RWPE2 (cell line): ENCODE results near the gene SYNGR4.
"Not testable (repeated sequence)": the region's sequence is repeated elsewhere in the genome, so short reads cannot be mapped to it uniquely, and the experiment has no call there.

ENCODE experiments used
- ATAC-seq: fragments of 200-7000 bp; cut with Tn5 transposase; 3 replicates; pipeline ENCODE4 v1.9.1; 2021; ENCODE audit warnings: low read depth
- DNase-seq: peaks from one replicate; pipeline ENCODE4 v3.0.0-alpha.2; 2020; ENCODE audit warnings: low spot score
- H3K27ac ChIP-seq: fragments of 450-650 bp; 2 replicates; pipeline ENCODE4 v1.5.1; 2017; ENCODE audit warnings: mild to moderate bottlenecking; ENCODE audit not compliant: poor library complexity, severe bottlenecking
- H3K27me3 ChIP-seq: fragments of 250-450 bp; sonication (Bioruptor Pico); 2 replicates; pipeline ENCODE4 v1.5.1; 2021; ENCODE audit warnings: mild to moderate bottlenecking, moderate library complexity; ENCODE audit not compliant: insufficient read depth, poor library complexity, severe bottlenecking
- H3K36me3 ChIP-seq: fragments of 250-450 bp; sonication (Bioruptor Pico); 2 replicates; pipeline ENCODE4 v1.5.1; 2020; ENCODE audit warnings: low read depth, mild to moderate bottlenecking, moderate library complexity
- H3K4me1 ChIP-seq: fragments of 250-450 bp; sonication (Bioruptor Pico); 2 replicates; pipeline ENCODE4 v1.5.1; 2021; ENCODE audit warnings: mild to moderate bottlenecking, moderate library complexity; ENCODE audit not compliant: insufficient read depth, poor library complexity, severe bottlenecking
- H3K4me3 ChIP-seq: fragments of 250-450 bp; sonication (Bioruptor Pico); 2 replicates; pipeline ENCODE4 v1.5.1; 2021; ENCODE audit warnings: mild to moderate bottlenecking, moderate library complexity; ENCODE audit not compliant: severe bottlenecking
- H3K9me3 ChIP-seq: fragments of 250-450 bp; sonication (Bioruptor Pico); 2 replicates; pipeline ENCODE4 v1.5.1; 2021; ENCODE audit warnings: mild to moderate bottlenecking, moderate library complexity; ENCODE audit not compliant: severe bottlenecking
- TF ChIP-seq, protein P1 (sequence below): fragments of 450-650 bp; IDR thresholded peaks from one replicate; pipeline ENCODE4 v1.5.1; 2017; ENCODE audit warnings: mild to moderate bottlenecking, moderate library complexity; ENCODE audit not compliant: poor library complexity, severe bottlenecking

SYNGR4 gene

GRCh38 chr19:48390188-48391099, 26.3 kb downstream of the SYNGR4 start:
- no peaks in the 10 kb centered on the region for H3K9me3 ChIP-seq
- H3K4me1 ChIP-seq: no peaks in the 10 kb centered on the region
- H3K27ac ChIP-seq: peak overlapping the region; percentile 81
- peaks cover 40% of the 10 kb centered on the region for H3K36me3 ChIP-seq
- TF ChIP-seq, protein P1, sequence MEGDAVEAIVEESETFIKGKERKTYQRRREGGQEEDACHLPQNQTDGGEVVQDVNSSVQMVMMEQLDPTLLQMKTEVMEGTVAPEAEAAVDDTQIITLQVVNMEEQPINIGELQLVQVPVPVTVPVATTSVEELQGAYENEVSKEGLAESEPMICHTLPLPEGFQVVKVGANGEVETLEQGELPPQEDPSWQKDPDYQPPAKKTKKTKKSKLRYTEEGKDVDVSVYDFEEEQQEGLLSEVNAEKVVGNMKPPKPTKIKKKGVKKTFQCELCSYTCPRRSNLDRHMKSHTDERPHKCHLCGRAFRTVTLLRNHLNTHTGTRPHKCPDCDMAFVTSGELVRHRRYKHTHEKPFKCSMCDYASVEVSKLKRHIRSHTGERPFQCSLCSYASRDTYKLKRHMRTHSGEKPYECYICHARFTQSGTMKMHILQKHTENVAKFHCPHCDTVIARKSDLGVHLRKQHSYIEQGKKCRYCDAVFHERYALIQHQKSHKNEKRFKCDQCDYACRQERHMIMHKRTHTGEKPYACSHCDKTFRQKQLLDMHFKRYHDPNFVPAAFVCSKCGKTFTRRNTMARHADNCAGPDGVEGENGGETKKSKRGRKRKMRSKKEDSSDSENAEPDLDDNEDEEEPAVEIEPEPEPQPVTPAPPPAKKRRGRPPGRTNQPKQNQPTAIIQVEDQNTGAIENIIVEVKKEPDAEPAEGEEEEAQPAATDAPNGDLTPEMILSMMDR: no peak
- no peak for DNase-seq
- peaks cover 8% of the 10 kb centered on the region for H3K27me3 ChIP-seq
- ATAC-seq: peak; percentile 48
- peak overlapping the region; percentile 67 for H3K4me3 ChIP-seq

DNA sequence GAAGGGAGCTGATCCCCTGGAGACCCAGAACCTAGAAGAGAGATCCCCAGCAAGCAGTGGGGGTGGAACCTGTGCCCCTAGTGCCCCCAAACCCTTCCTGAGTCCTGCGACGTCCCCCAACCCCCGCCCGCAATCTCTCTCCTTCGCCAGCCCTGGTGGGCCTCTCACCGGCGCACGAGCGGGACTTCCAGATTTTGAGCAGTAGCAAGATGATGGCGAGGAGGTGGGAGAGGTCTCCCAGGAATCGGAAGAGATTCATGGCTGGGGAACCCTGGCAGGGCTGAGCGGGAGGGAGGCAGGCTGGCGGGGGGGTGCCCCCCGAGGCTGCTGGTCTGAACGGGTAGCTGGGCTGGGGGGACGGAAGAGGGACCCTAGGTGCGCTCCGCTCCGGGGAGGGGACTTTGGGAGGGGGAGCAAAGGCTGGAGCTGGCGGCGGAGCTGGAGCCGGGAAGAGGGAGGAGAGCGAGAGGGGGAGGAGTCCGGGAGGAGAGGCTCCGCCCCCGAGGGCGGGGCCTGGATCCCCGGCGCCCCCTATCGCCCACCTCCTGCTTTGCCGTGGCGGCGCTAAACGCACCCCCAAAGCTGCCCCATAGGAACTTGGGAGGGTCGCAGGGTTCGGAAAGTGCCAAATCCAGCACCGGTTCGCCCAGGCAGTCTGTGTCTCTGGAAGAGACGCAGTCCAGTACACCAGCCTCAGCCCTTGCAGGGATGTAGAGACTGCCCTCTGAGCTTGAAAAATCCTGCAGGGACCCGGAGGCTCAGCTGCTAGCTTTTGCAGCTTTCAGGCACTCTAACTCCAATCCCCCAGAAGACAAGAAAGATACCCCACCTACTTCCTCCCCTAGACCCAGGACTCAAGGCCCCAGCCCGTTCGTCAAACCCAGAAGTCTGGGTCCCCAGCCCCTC, 27.2 kb downstream of the SYNGR4 start, which contains the start of gene KDELR1:
Gene KDELR1 (minus strand): TSS at position 452 of the 906 bp plus-strand sequence. CDS start 193 bp downstream, at position 259.
- H3K27me3 ChIP-seq: peaks cover 8% of the 10 kb centered on the region
- DNase-seq (no peak), ATAC-seq (peak; percentile 58)
- no peaks in the 10 kb centered on the region for H3K4me1 ChIP-seq
- peaks cover 31% of the 10 kb centered on the region for H3K36me3 ChIP-seq
- peak within 1 kb of the TSS; percentile 81 for H3K27ac ChIP-seq
- no peaks in the 10 kb centered on the region for H3K9me3 ChIP-seq
- H3K4me3 ChIP-seq: peak within 1 kb of the TSS; percentile 67
- TF ChIP-seq, protein P1: peak; percentile 84

DNA sequence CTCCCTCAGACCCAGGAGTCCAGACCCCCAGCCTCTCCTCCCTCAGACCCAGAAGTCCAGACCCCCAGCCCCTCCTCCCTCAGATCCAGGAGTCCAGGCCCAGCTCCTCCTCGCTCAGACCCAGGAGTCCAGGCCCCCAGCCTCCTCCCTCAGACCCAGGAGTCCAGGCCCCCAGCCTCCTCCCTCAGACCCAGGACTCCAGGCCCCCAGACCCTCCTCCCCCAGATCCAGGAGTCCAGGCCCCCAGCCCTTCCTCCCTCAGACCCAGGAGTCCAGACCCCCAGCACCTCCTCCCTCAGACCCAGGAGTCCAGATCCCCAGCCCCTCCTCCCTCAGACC, 27.8 kb downstream of the SYNGR4 start:
- peaks cover 24% of the 10 kb centered on the region for H3K36me3 ChIP-seq
- not testable (repeated sequence) for H3K27me3 ChIP-seq, H3K27ac ChIP-seq, ATAC-seq, H3K4me1 ChIP-seq, DNase-seq, H3K9me3 ChIP-seq, H3K4me3 ChIP-seq

DNA sequence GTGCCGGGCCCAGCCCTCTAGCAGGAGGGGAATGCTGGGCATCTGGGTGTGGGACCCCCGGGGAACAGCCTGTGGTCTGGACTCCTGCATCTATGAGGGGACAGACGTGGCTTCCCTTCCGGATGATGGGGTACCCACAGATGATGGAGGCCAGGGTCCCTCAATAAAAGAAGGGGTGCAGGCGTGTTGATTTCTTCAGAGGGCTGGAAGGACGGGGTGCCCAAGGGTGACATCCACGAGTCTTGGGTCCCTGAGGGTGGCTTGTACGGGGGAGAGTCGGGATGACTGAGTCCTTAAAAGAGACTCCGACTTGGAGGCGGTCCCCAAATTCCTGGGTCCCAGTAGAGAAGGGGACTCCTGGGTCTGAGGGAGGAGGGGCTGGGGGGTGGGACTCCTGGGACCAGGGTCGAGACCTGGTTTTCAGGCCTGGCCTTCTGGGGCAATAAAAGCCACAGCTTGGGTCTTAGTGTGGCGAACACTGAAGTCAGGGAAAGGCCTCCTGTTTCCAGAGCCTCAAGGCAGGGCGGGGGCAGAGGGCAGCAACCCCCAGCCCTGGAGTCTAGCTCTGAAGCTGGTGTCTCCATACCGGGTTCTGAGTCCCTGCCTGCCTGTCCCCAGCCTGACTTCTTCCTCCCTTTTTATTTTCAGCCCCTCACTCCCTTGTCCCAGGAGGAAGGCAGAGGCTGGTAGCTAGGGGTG, 28.8 kb downstream of the SYNGR4 start:
- Histone ChIP-seq H3K36me3 (peaks cover 15% of the 10 kb centered on the region), H3K4me3 (peak overlapping the region; percentile 16), H3K4me1 (peaks cover 2% of the 10 kb centered on the region), H3K9me3 (no peaks in the 10 kb centered on the region), H3K27ac (no peak overlapping the region), H3K27me3 (peaks cover 8% of the 10 kb centered on the region)
- TF ChIP-seq, protein P1: no peak
- DNase-seq (no peak), ATAC-seq (no peak)
